OCI-LY3 (cell line): ENCODE results near the gene KNOP1.

Source experiments
- EZH2phosphoT487 ChIP-seq: fragments of 200-600 bp; shearing (Covaris generic); IDR thresholded peaks from 2 replicates; pipeline ENCODE4 v1.6.1; 2018; ENCODE audit warnings: antibody characterized with exemption, mixed run types, low read depth
- TF ChIP-seq, protein P1 (sequence below): fragments of 200-600, 300-600 bp; sonication (generic); IDR thresholded peaks from 2 replicates; pipeline ENCODE4 v1.5.1; 2014; ENCODE audit warnings: antibody characterized with exemption, low read length, low read depth

DNA sequence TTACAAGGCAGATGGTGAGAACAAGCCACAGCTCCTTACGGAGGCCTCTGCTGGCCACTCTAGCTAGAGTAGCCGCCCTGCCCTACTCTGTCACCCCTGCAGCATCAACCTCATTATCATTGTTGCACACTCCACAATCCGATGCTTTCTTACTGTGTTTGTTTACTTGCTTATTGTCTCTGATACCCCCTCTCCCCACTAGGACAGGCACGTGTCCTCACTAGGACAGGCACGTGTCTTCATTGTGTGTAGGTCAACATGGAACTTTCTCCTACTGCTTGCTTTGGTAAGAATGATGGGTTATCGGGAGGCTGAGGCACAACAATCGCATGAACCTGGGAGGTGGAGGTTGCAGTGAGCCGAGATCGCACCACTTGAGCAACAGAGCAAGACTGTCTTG is 63.9 kb downstream of the KNOP1 start:
- TF ChIP-seq, protein P1, sequence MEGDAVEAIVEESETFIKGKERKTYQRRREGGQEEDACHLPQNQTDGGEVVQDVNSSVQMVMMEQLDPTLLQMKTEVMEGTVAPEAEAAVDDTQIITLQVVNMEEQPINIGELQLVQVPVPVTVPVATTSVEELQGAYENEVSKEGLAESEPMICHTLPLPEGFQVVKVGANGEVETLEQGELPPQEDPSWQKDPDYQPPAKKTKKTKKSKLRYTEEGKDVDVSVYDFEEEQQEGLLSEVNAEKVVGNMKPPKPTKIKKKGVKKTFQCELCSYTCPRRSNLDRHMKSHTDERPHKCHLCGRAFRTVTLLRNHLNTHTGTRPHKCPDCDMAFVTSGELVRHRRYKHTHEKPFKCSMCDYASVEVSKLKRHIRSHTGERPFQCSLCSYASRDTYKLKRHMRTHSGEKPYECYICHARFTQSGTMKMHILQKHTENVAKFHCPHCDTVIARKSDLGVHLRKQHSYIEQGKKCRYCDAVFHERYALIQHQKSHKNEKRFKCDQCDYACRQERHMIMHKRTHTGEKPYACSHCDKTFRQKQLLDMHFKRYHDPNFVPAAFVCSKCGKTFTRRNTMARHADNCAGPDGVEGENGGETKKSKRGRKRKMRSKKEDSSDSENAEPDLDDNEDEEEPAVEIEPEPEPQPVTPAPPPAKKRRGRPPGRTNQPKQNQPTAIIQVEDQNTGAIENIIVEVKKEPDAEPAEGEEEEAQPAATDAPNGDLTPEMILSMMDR: no peak
- no peak for TF ChIP-seq EZH2phosphoT487
